Activated CD8-positive, alpha-beta memory T cell treated with anti-CD3 and anti-CD28 coated beads, Interleukin-2, amount 10 ng/mL, durations not matched to agents 7 days and 5 days (primary cell): ENCODE data around the gene HPCA. TPM values are rescaled to one million over a fixed set of nuclear protein-coding genes. Genes with fewer than 3 reads are reported as not detected.

ENCODE experiments used
- ATAC-seq: fragments of 150-1000 bp; cut with Tn5 transposase; one replicate; pipeline ENCODE4 v1.10.0; 2021; ENCODE audit warnings: moderate library complexity
- CTCF ChIA-PET: fragments of 350-600 bp; sonication (Branson Sonifier 250); formaldehyde crosslinking; loops from one replicate; lab custom pipeline; 2021; ENCODE audit warnings: antibody characterized with exemption; lab: Charles Lee
- DNase-seq: peaks from one replicate; pipeline ENCODE4 v3.0.0-alpha.2; 2020
- H3K27ac Mint-ChIP-seq: one replicate; pipeline ENCODE4 v1.8.0; 2021; ENCODE audit warnings: mild to moderate bottlenecking, mixed read lengths
- H3K27me3 Mint-ChIP-seq: one replicate; pipeline ENCODE4 v1.8.0; 2021; ENCODE audit warnings: mixed read lengths
- H3K36me3 Mint-ChIP-seq: one replicate; pipeline ENCODE4 v1.8.0; 2021; ENCODE audit warnings: mild to moderate bottlenecking, mixed read lengths
- H3K4me1 Mint-ChIP-seq: one replicate; pipeline ENCODE4 v1.8.0; 2021; ENCODE audit warnings: mixed read lengths
- H3K4me3 Mint-ChIP-seq: one replicate; pipeline ENCODE4 v1.8.0; 2021; ENCODE audit warnings: mild to moderate bottlenecking, moderate library complexity, mixed read lengths
- H3K9me3 Mint-ChIP-seq: one replicate; pipeline ENCODE4 v1.8.0; 2022; ENCODE audit warnings: low read depth, mixed read lengths
- total RNA-seq, 2 experiments: library from RNA; stranded (reverse); gene quantifications; one replicate each; pipeline ENCODE4 v1.2.3, GENCODE V29; 2021

The HPCA gene
- total RNA-seq, 2 experiments from 2014 or later, result 0.35 TPM; not detected in 1

DNA sequence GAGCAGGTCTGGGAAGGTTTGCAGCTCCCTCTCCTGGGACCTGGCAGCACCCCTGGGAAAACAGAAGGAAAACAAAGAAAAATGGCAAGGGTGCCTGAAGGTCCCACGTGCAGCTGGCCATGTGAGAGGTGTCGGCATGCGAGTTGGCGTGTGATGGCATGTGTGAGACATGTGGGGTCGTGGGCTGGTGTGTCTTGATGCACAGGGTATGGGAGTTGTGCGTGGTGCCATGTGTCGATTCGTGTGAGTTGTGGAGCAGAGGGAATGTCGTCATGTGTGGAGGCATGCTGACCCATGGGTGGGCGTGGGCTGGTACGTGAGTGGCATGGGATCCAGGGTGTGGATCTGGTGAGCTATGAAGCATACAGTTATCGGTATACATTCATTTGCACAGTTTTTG is 1.3 kb downstream of the HPCA start:
- peaks cover 79% of the 10 kb centered on the region for H3K27me3 Mint-ChIP-seq
- CTCF ChIA-PET, result interaction anchor here (1.1 to 1.3 kb wide), 2 partner anchors 25 to 193 kb away, joined by 3 read pairs; partner anchors contain the start of gene AZIN2
- no peaks in the 10 kb centered on the region for H3K36me3 Mint-ChIP-seq
- DNase-seq (no peak), ATAC-seq (no peak)
- H3K9me3 Mint-ChIP-seq, result no peaks in the 10 kb centered on the region
- H3K4me3 Mint-ChIP-seq, result no peak overlapping the region
- H3K4me1 Mint-ChIP-seq, result no peaks in the 10 kb centered on the region
- H3K27ac Mint-ChIP-seq, result no peak overlapping the region

DNA sequence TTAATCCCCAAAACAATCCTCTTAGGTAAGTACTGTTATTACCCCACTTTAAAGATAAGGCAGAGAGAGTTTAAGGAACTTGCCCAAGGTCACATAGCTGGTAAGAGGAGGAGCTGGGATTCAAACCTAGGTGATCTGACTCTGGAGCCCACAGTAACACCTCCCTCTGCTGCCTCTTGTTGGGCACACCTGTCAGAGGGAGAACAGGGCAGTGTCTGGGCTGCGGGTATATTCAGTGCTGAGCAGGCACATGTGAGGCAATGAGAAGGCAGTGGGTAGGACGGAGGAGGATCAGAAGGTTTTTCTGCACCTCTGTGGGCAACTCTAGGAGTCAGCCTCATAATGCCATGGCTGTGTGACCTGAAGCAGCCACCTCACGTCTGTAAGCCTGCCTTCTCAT is 1.8 kb downstream of the HPCA start:
- CTCF ChIA-PET, result no interaction called here

DNA sequence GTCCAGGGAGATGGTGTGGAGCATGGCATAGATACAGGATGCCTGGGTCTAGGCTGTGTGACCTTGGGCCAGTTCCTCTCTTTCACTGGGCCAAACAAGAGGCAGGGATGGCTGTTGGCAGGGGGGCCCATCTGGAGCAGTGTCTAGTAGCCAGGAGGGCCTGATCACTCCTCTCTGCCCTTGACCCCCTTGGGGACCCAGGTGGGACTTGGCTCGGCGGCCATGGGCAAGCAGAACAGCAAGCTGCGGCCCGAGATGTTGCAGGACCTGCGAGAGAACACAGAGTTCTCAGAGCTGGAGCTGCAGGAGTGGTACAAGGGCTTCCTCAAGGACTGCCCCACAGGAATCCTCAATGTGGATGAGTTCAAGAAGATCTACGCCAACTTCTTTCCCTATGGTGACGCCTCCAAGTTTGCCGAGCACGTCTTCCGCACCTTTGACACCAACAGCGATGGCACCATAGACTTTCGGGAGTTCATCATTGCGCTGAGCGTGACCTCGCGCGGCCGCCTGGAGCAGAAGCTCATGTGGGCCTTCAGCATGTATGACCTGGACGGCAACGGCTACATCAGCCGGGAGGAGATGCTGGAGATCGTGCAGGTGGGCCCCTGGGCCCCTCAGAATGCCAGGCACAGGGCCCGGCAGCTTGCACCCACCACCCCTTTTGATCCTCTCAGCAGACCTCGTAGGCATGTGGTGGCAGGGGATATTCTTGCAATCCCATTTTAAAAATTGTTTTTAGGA is 2.6 kb downstream of the HPCA start:
- H3K9me3 Mint-ChIP-seq, result no peaks in the 10 kb centered on the region
- ATAC-seq, result no peak

More for the DNA sequence above, 1.8 kb downstream of the HPCA start:
- no peak overlapping the region for H3K27ac Mint-ChIP-seq
- peaks cover 81% of the 10 kb centered on the region for H3K27me3 Mint-ChIP-seq
- no peaks in the 10 kb centered on the region for H3K36me3 Mint-ChIP-seq
- ATAC-seq (no peak), DNase-seq (no peak)
- H3K9me3 Mint-ChIP-seq, result no peaks in the 10 kb centered on the region
- H3K4me3 Mint-ChIP-seq, result no peak overlapping the region
- H3K4me1 Mint-ChIP-seq, result no peaks in the 10 kb centered on the region

DNA sequence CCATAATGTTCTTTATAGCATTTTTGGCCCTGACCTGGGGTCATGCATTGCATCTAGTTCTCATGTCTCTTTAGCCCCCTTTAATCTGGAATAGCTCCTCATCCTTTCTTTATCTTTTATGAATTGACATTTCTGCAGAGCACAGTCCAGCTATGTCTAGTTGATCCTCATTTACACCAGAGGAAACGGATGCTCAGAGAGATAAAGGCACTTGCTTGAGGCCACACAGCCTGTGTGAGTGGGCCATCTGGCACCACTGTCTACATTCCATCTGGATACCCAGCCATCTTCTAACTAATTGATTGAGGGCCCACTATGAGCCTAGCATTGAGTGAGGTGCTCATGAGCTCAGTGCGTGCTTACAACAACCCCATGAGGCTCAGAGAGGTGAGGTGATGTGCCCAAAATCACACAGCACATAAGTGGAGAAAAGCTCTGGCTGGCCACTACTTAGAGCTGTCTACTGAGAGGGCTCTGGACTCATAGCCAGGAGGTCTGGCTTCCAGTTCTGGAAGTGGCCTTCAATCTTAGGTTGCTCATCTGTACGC is 3.5 kb downstream of the HPCA start:
- no peaks in the 10 kb centered on the region for H3K36me3 Mint-ChIP-seq
- H3K4me3 Mint-ChIP-seq, result no peak overlapping the region
- H3K27ac Mint-ChIP-seq, result no peak overlapping the region
- DNase-seq, result no peak
- CTCF ChIA-PET, result interaction anchor here (1.3 to 1.6 kb wide), 2 partner anchors 69 to 206 kb away, joined by 3 read pairs; no protein-coding TSS in a partner anchor
- no peak for ATAC-seq
- peaks cover 75% of the 10 kb centered on the region for H3K27me3 Mint-ChIP-seq
- no peaks in the 10 kb centered on the region for H3K4me1 Mint-ChIP-seq
- no peaks in the 10 kb centered on the region for H3K9me3 Mint-ChIP-seq

More for the DNA sequence above, 2.6 kb downstream of the HPCA start:
- peaks cover 76% of the 10 kb centered on the region for H3K27me3 Mint-ChIP-seq
- no peak overlapping the region for H3K4me3 Mint-ChIP-seq
- no peak for DNase-seq
- H3K27ac Mint-ChIP-seq, result no peak overlapping the region
- H3K36me3 Mint-ChIP-seq, result no peaks in the 10 kb centered on the region
- no peaks in the 10 kb centered on the region for H3K4me1 Mint-ChIP-seq
- CTCF ChIA-PET, result no interaction called here

DNA sequence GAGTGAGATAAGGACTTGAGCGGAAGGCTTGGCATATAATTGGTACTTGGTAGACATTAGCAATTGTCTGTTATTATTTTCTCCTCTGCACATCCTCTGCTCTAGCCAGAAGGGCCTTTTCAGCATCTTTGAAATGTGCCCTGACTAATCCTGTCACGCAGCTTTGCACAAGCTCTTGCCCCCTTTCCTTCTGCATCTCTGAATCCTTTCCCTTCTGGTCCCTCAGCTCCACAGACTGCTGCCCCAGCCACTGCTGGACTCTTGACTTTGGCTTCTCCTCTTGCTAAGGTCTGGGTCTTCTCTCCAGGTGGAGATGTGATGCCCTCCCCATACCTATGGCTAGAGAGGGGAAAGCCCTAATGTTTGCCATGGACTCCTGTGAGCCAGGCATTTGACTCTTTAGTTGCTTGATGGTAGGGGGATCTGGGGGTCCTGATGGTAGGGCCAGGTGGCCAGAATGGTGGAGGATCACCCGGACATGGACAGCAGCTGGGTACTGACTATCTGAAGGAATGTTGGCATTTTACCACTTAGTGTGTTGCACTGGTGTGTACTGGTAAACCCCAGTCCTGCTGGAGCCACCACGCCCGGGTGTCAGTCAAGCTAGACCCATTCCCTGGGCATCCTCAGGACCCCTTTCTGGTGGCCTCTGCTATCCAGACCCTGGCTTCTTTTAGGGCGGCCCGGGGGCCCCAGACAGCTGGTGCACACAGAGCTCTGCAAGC is 4.4 kb downstream of the HPCA start:
- ATAC-seq (no peak), DNase-seq (no peak)
- Mint-ChIP-seq H3K36me3 (no peaks in the 10 kb centered on the region), H3K4me3 (no peak overlapping the region), H3K9me3 (no peaks in the 10 kb centered on the region), H3K27ac (no peak overlapping the region), H3K27me3 (peaks cover 70% of the 10 kb centered on the region), H3K4me1 (no peaks in the 10 kb centered on the region)
- CTCF ChIA-PET, result interaction anchor here (0.6 to 1.6 kb wide), 4 partner anchors 68 to 422 kb away, joined by 3 read pairs; no protein-coding TSS in a partner anchor

DNA sequence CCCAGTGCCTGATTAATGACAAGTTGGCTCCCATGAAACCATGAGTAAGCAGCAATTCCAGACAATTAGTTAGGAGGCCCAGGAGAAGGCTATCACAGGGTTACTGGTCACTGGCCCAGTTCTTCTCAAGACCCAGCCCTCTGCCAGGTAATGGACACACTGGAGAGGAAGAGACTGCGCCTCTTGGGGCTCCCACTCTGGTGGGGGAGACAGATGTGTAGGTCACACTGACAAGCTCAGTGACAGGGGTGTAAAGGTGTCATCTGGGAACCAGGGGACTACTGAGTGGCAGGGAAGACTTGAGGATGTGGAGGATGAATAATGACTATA is 4.9 kb downstream of the HPCA start:
- ATAC-seq, result no peak
- Mint-ChIP-seq H3K27me3 (peaks cover 70% of the 10 kb centered on the region), H3K36me3 (no peaks in the 10 kb centered on the region), H3K27ac (no peak overlapping the region), H3K9me3 (no peaks in the 10 kb centered on the region), H3K4me1 (no peaks in the 10 kb centered on the region), H3K4me3 (no peak overlapping the region)
- CTCF ChIA-PET, result interaction anchor here (0.6 to 3.4 kb wide), 6 partner anchors 13 to 422 kb away, joined by 3 to 14 read pairs (median 4); no protein-coding TSS in a partner anchor
- DNase-seq, result no peak

DNA sequence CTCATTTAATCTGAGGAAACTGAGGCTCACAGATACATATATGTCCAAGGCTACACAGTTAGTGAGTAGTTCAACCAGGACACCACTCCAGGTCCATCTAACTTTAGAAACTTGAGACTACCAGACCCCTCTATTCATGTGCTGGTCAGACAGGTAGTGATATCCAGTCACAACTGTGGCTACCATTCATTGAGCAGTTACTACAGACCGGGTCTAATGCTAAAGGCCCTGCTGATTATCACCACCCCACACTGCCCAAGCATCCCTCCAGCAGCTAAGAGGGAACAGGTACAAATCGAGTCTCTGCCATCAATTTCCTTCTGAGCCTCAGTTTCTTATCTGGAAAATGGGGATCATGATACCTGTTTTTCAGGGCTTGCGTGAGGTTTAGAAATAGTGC is 5.3 kb downstream of the HPCA start:
- ATAC-seq, result no peak

DNA sequence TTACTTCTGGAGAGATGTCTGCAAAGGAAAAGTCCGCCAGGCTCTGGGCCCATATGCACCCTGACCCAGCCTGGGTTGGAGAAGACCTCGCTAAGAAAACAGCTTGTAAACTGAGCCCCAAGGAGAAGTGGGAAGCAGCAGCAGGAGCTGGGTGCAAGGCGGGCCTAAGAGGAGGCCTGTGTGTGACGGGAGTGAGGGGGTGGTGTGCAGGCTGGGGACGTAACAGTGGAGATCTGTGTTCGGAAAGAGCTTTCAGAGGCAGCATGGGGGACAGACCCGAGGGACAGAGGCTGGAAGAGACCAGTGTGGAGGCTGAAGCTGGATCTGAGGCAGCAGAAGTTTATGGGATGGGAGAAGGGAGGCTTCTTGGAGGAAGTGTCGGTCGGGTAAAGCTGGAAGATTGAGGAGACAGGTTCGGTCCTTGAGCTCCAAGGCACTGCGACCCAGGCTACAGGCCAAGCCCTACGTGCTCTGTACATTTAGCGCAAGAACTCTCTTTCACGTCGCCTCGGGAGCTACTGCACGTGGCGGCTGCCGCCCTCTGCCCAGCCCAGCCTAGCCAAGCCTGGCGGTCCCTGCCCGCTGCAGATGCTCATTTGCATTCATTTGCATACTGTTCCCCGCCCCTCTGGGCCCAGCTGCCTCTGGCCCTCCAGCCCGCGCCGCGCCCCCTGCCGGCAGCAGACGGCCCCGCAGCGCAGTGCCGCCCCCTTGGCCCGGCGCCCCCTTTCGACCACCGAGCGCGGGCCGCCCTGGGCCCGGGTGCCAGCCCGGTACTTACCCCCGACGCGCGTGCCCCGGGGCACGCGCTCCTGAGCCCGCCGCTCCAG is 6.3 kb downstream of the HPCA start:
- H3K4me3 Mint-ChIP-seq, result no peak overlapping the region
- ATAC-seq, result peak; percentile 75
- H3K36me3 Mint-ChIP-seq, result no peaks in the 10 kb centered on the region
- H3K27ac Mint-ChIP-seq, result no peak overlapping the region
- H3K4me1 Mint-ChIP-seq, result no peaks in the 10 kb centered on the region
- CTCF ChIA-PET, result interaction anchor here (0.8 to 3.4 kb wide), 18 partner anchors 10 to 372 kb away, joined by 3 to 14 read pairs (median 4); no protein-coding TSS in a partner anchor
- DNase-seq, result peak; percentile 51
- no peaks in the 10 kb centered on the region for H3K9me3 Mint-ChIP-seq
- peaks cover 73% of the 10 kb centered on the region for H3K27me3 Mint-ChIP-seq

More for the DNA sequence above, 5.3 kb downstream of the HPCA start:
- no peak for DNase-seq
- CTCF ChIA-PET, result interaction anchor here (1.0 to 3.4 kb wide), 7 partner anchors 9 to 371 kb away, joined by 3 to 14 read pairs (median 6); no protein-coding TSS in a partner anchor
- H3K4me1 Mint-ChIP-seq, result no peaks in the 10 kb centered on the region
- no peak overlapping the region for H3K27ac Mint-ChIP-seq
- H3K9me3 Mint-ChIP-seq, result no peaks in the 10 kb centered on the region
- H3K4me3 Mint-ChIP-seq, result no peak overlapping the region
- no peaks in the 10 kb centered on the region for H3K36me3 Mint-ChIP-seq
- peaks cover 74% of the 10 kb centered on the region for H3K27me3 Mint-ChIP-seq

DNA sequence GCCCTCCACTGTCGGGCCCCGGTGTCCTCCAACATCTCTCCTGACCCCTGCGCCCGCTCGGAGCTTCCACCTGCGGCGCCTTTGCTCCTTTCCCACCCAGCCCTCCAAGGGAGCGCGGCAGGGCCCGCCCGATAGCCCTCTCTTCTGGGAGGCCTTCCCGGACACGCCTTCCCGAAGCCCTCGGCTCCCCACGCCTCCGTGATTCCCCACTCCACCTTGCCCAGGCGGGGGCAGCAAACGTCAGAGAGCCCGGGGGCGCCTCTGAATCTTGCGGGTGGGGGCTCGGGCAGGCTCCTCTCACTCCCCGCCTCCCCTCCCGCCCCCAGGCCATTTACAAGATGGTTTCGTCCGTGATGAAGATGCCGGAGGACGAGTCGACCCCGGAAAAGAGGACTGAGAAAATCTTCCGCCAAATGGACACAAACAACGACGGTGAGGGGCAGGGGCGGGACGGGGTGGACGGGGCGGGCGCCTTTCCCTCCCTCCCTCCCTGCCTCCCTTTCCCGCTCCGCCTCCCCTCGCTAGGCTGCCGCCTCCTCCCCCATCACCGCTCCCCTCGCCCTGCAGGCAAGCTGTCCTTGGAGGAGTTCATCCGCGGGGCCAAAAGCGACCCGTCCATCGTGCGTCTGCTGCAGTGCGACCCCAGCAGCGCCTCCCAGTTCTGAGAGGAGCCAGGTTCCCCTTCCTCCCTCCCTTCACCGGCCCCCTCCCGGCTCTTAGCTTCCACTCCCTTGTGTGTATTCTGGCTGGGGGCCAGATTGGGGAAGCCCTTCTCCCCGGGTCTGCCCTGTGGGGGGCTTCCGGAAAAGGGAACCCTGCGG is 7.1 kb downstream of the HPCA start:
- CTCF ChIA-PET, result interaction anchor here (0.8 to 3.4 kb wide), 15 partner anchors 11 to 373 kb away, joined by 3 to 14 read pairs (median 5); no protein-coding TSS in a partner anchor
- Mint-ChIP-seq H3K9me3 (no peaks in the 10 kb centered on the region), H3K27ac (no peak overlapping the region), H3K27me3 (peaks cover 65% of the 10 kb centered on the region), H3K36me3 (no peaks in the 10 kb centered on the region), H3K4me3 (peak overlapping the region; percentile 36), H3K4me1 (no peaks in the 10 kb centered on the region)
- peak; percentile 40 for DNase-seq
- ATAC-seq, result peak; percentile 25

DNA sequence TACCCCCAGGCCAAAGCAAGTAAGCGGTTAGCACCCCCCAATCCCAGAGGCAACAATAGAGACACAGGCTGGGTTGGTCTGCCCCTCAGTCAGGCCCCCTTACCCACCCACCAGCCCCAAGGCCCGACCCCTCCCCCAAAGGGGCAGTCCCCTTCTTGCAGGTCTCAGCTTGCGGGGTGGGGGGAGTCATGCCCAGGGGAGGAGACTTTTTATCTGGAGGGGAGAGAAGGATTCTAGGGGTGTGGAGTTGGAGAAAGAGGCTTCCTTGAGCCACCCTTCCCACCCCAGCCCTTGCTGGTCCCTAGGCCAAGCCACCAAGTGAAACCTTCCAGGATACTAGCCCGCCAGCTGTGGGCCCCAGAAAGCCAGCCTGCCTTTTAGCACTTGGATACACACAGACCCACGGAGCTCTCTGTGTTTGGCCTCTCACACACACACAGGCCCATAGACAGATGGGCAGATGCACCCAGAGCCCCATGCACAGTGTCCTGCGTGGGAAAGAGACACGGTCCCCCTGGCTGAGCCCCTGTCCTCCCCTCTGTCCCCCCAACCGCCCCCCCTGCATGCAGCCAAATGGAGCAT is 7.8 kb downstream of the HPCA start:
- H3K4me1 Mint-ChIP-seq, result no peaks in the 10 kb centered on the region
- no peak overlapping the region for H3K4me3 Mint-ChIP-seq
- no peak overlapping the region for H3K27ac Mint-ChIP-seq
- CTCF ChIA-PET, result interaction anchor here (1.5 to 3.4 kb wide), 4 partner anchors 10 to 182 kb away, joined by 4 to 14 read pairs (median 9); no protein-coding TSS in a partner anchor
- H3K9me3 Mint-ChIP-seq, result no peaks in the 10 kb centered on the region
- peaks cover 65% of the 10 kb centered on the region for H3K27me3 Mint-ChIP-seq
- no peak for ATAC-seq
- peak; percentile 36 for DNase-seq
- H3K36me3 Mint-ChIP-seq, result no peaks in the 10 kb centered on the region

DNA sequence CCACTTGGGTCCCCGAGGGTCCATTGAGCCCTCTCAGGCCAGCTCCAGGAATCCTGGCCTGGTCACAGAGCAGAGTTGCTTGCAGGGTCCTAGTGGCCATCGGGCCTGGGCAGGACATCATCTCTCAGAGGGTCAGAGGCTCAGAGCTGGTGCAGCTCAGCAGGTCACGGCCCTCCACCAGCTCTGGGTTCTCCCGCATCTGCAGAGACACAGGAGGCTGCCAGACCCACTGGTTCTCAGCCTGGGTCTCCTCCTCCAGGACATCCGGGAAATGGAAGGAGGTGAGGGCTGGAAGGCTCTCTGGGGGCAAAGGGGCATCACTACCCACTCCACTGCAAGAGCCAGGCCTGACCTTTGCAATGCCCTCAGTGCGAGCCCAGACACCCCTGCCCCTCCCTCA is 8.4 kb downstream of the HPCA start:
- Mint-ChIP-seq H3K4me3 (no peak overlapping the region), H3K36me3 (no peaks in the 10 kb centered on the region), H3K4me1 (no peaks in the 10 kb centered on the region), H3K27me3 (peaks cover 65% of the 10 kb centered on the region), H3K27ac (no peak overlapping the region), H3K9me3 (no peaks in the 10 kb centered on the region)
- CTCF ChIA-PET, result interaction anchor here (1.5 to 3.4 kb wide), 2 partner anchors 12 to 18 kb away, joined by 4 to 14 read pairs; no protein-coding TSS in a partner anchor
- no peak for ATAC-seq
- no peak for DNase-seq
